HL-60 (cell line): Measurements from ENCODE around the gene SPINDOC.

Experiments used
- DNase-seq, 2 experiments: peaks; one replicate each; pipeline ENCODE4 v3.0.0-alpha.2; 2010 to 2020; ENCODE audit warnings: low read depth in 1 of 2, low spot score in 1 of 2
- H3K27ac ChIP-seq: fragments of 250-450 bp; sonication (Bioruptor Pico); replicated peaks from 2 replicates; pipeline ENCODE4 v1.5.1; 2020; ENCODE audit warnings: mild to moderate bottlenecking, moderate library complexity
- H3K27me3 ChIP-seq: fragments of 250-450 bp; sonication (Bioruptor Pico); 2 replicates; pipeline ENCODE4 v1.5.1; 2021; ENCODE audit warnings: mild to moderate bottlenecking, moderate library complexity; ENCODE audit not compliant: insufficient read depth, poor library complexity, severe bottlenecking
- H3K4me3 ChIP-seq: replicated peaks from 2 replicates; pipeline ENCODE4 v1.5.1; 2011; ENCODE audit warnings: mild to moderate bottlenecking, control low read depth, low read length; ENCODE audit not compliant: insufficient read depth
- CTCF ChIP-seq: IDR thresholded peaks from one replicate; pipeline ENCODE4 v1.5.1; 2011; ENCODE audit warnings: low read length, control low read depth, inconsistent platforms; ENCODE audit not compliant: insufficient read depth
- GABPA ChIP-seq: IDR thresholded peaks from 2 replicates; pipeline ENCODE4 v1.6.1; 2012; ENCODE audit warnings: low read depth
- POLR2AphosphoS5 ChIP-seq: IDR thresholded peaks from 2 replicates; pipeline ENCODE4 v1.6.1; 2012; ENCODE audit warnings: low read depth
- REST ChIP-seq: IDR thresholded peaks from 2 replicates; pipeline ENCODE4 v1.6.1; 2012; ENCODE audit warnings: low read depth; ENCODE audit not compliant: insufficient replicate concordance
- SPI1 ChIP-seq: IDR thresholded peaks from 2 replicates; pipeline ENCODE4 v1.6.1; 2012; ENCODE audit warnings: low read depth, mild to moderate bottlenecking, borderline replicate concordance

The SPINDOC gene

GRCh38 chr11:63847363-63847762 lies 34.1 kb downstream of the SPINDOC start:
- TF ChIP-seq SPI1 = no peak
- TF ChIP-seq REST = no peak
- TF ChIP-seq POLR2AphosphoS5 = no peak
- no peak for TF ChIP-seq GABPA
- TF ChIP-seq CTCF = no peak
- DNase-seq = no peak
- no peak overlapping the region for H3K4me3 ChIP-seq
- H3K27me3 ChIP-seq = no peaks in the 10 kb centered on the region
- no peak overlapping the region for H3K27ac ChIP-seq

- no peak for TF ChIP-seq SPI1
- no peak for TF ChIP-seq CTCF
- no peak for TF ChIP-seq REST
- no peak for TF ChIP-seq GABPA
- TF ChIP-seq POLR2AphosphoS5 = no peak
- Histone ChIP-seq H3K4me3 (no peak overlapping the region), H3K27ac (no peak overlapping the region), H3K27me3 (no peaks in the 10 kb centered on the region)
- DNase-seq = no peak
Observed at GRCh38 chr11:63849691-63850090, 36.4 kb downstream of the SPINDOC start.

GRCh38 chr11:63850920-63851319 lies 37.7 kb downstream of the SPINDOC start:
- DNase-seq = no peak
- H3K27me3 ChIP-seq = no peaks in the 10 kb centered on the region
- TF ChIP-seq CTCF (no peak), SPI1 (no peak), GABPA (no peak)
- H3K27ac ChIP-seq = no peak overlapping the region
- H3K4me3 ChIP-seq = no peak overlapping the region

GRCh38 chr11:63851364-63851763 lies 38.1 kb downstream of the SPINDOC start:
- no peak overlapping the region for H3K4me3 ChIP-seq

More at GRCh38 chr11:63851364-63851763, 38.1 kb downstream of the SPINDOC start:
- DNase-seq = no peak
- no peak for TF ChIP-seq SPI1
- TF ChIP-seq GABPA = no peak
- TF ChIP-seq REST = no peak
- TF ChIP-seq CTCF = no peak
- no peak for TF ChIP-seq POLR2AphosphoS5
- H3K27ac ChIP-seq = no peak overlapping the region
- no peaks in the 10 kb centered on the region for H3K27me3 ChIP-seq
